ENCODE results near the gene RBM33. TPM values are rescaled to one million over a fixed set of nuclear protein-coding genes. Genes with fewer than 3 reads are reported as not detected.

RBM33 gene
- total and polyA plus RNA-seq, 2 of the 8 experiments (the other 6 are each of a cell fraction or from before 2014, with no cell fraction given): 16.5 to 64.6 TPM

DNA sequence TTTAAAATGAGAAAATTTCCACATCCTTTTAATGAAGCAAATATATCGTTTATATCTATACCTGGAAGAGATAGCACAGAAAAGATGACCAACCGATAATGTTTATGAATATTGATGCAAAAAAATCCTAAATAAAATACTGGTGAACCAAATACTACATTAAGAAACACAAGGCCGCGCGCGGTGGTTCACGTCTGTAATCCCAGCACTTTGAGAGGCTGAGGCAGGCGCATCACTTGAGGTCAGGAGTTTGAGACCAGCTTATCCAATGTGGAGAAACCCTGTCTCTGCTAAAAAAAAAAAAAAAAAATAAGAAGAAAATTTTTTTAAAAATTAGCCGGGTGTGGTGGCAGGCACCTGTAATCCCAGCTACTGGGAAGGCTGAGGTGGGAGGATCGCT is 142.0 kb downstream of the RBM33 start (continued):
- no peak for TF ChIP-seq GABPA (IDR thresholded peaks at IDR 0.05; ENCODE audit: borderline replicate concordance, insufficient read depth, low read length)
- TF ChIP-seq BACH1 (IDR thresholded peaks at IDR 0.05; ENCODE audit: low read length): no peak
